ELR (cell line): ENCODE data around the gene C2orf68.
A peak's percentile ranks its signal among the peaks of the same experiment; 100 is the strongest.
"Not testable (repeated sequence)": the region's sequence is repeated elsewhere in the genome, so short reads cannot be mapped to it uniquely, and the experiment has no call there.

Experiments used
- DNase-seq: peaks from one replicate; pipeline ENCODE4 v3.0.0-alpha.2; 2015; ENCODE audit warnings: low read depth

C2orf68 gene

GRCh38 chr2:85631316-85631715 lies 19.4 kb upstream of the C2orf68 start:
- no peak for DNase-seq

- DNase-seq: no peak
Observed at GRCh38 chr2:85628658-85629057, 16.8 kb upstream of the C2orf68 start.

- DNase-seq: no peak
Observed at GRCh38 chr2:85623991-85624390, 12.1 kb upstream of the C2orf68 start.

- no peak for DNase-seq
Observed at GRCh38 chr2:85621338-85621737, 9.5 kb upstream of the C2orf68 start.

- DNase-seq: no peak
Observed at GRCh38 chr2:85619617-85620016, 7.8 kb upstream of the C2orf68 start.

GRCh38 chr2:85617723-85618122 lies 5.9 kb upstream of the C2orf68 start:
- DNase-seq: not testable (repeated sequence)

GRCh38 chr2:85615413-85615728 lies 3.5 kb upstream of the C2orf68 start:
- no peak for DNase-seq

GRCh38 chr2:85614757-85615156 lies 2.9 kb upstream of the C2orf68 start:
- DNase-seq: not testable (repeated sequence)

- no peak for DNase-seq
Observed at GRCh38 chr2:85613717-85614515, 2.0 kb upstream of the C2orf68 start.

- peak; percentile 43 for DNase-seq
Observed at GRCh38 chr2:85611217-85611704, 605 bp downstream of the C2orf68 start.

- DNase-seq: no peak
Observed at GRCh38 chr2:85607268-85608215, 4.3 kb downstream of the C2orf68 start.

- DNase-seq: no peak
Observed at GRCh38 chr2:85606116-85606455, 5.8 kb downstream of the C2orf68 start.

- peak; percentile 17 for DNase-seq
Observed at GRCh38 chr2:85605406-85606115, 6.3 kb downstream of the C2orf68 start.

GRCh38 chr2:85604568-85605339 lies 7.1 kb downstream of the C2orf68 start:
- no peak for DNase-seq

GRCh38 chr2:85604133-85604444 lies 7.8 kb downstream of the C2orf68 start:
- DNase-seq: not testable (repeated sequence)

GRCh38 chr2:85602476-85603234 lies 9.2 kb downstream of the C2orf68 start, which contains the start of gene TMEM150A:
Gene TMEM150A, minus strand, starts transcription at chr2:85602698. Its CDS starts 750 bp downstream, at chr2:85601948.
- peak; percentile 91 for DNase-seq

GRCh38 chr2:85601771-85602475 lies 9.9 kb downstream of the C2orf68 start:
- peak; percentile 68 for DNase-seq

GRCh38 chr2:85600951-85601770 lies 10.7 kb downstream of the C2orf68 start:
- no peak for DNase-seq

GRCh38 chr2:85600235-85600575 lies 11.7 kb downstream of the C2orf68 start:
- DNase-seq: no peak
